GM13977 (cell line): Measurements from ENCODE around the gene PCBD2.

Experiments
- DNase-seq: peaks from one replicate; pipeline ENCODE4 v3.0.0; 2012; ENCODE audit warnings: low spot score
- in situ Hi-C: fragments of 300-500 bp; cut with MboI; formaldehyde crosslinking; loops from one replicate; pipeline ENCODE4 v1.12.0; 2022; ENCODE audit warnings: low sequenced_read_pairs, low pct_unique_long_range_greater_than_20kb, mixed read lengths, inconsistent platforms; ENCODE audit not compliant: unreplicated experiment
- TF ChIP-seq, protein P1 (sequence below): IDR thresholded peaks from 2 replicates; pipeline ENCODE4 v1.5.1; 2012; ENCODE audit warnings: mild to moderate bottlenecking, control low read depth; ENCODE audit not compliant: insufficient read depth; ENCODE audit errors: extremely low read depth, missing control alignments

The PCBD2 gene

DNA sequence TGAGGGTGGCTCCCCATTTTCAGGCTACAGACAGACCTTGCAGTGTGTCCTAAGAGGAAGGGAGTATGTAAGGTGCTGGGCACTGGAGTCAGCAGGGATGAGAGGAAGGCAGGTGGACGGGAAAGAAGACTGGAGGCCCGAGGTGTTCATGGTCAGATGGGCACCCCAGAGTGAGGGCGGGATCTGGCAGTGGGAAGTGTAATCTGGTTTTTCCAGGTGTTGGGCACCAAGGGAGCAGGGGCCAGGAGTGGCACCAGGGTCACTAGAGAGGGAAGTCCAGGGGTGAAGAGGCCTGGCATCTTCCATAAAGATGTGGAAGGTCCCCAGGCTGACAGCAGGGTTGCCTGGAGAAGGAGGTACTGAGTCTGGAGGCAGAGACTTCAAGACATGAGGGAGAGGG, 99.4 kb downstream of the PCBD2 start:
- in situ Hi-C loops = no loop called here
- DNase-seq = no peak
- TF ChIP-seq, protein P1, sequence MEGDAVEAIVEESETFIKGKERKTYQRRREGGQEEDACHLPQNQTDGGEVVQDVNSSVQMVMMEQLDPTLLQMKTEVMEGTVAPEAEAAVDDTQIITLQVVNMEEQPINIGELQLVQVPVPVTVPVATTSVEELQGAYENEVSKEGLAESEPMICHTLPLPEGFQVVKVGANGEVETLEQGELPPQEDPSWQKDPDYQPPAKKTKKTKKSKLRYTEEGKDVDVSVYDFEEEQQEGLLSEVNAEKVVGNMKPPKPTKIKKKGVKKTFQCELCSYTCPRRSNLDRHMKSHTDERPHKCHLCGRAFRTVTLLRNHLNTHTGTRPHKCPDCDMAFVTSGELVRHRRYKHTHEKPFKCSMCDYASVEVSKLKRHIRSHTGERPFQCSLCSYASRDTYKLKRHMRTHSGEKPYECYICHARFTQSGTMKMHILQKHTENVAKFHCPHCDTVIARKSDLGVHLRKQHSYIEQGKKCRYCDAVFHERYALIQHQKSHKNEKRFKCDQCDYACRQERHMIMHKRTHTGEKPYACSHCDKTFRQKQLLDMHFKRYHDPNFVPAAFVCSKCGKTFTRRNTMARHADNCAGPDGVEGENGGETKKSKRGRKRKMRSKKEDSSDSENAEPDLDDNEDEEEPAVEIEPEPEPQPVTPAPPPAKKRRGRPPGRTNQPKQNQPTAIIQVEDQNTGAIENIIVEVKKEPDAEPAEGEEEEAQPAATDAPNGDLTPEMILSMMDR = no peak

DNA sequence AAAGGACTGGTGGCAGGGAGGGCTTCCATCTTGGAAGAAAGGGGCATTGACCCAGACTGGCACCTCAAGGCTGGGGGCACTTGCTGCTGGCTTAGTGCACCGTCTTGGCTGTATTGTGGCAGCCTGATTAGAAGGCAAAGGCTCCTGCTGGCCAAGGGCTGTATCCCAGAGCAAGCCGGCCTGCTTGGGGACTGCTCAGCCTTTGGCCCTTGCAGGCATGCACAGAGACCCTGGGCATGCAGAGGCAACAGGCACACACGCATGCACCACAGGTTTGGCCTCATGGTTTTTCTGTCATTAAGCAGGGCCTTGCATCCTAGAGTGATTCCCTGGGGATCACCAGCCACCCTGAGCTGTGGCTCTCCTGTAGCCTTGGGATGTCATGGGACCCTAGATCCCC, 100.1 kb downstream of the PCBD2 start:
- in situ Hi-C loops = no loop called here
- TF ChIP-seq, protein P1 = no peak
- no peak for DNase-seq

DNA sequence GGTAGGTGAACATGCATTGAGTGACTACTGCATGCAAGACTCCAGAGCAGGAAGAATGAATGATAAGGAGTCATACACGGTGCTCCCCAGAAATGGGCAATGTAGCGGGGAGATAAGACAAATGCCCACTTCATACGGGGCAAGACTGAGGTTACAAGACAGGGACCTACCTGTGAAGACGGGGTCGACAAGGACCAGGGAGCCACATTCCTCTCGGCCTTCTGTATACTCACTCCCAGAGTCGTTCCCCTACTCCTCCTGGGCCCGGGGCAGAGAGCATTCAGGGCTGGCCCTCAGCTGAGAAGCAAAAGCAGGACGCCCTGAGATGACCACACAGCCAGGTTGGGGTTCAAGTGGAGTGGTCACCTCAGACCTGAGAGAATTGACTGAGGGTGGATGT, 102.4 kb downstream of the PCBD2 start:
- TF ChIP-seq, protein P1 = no peak
- in situ Hi-C loops = no loop called here
- no peak for DNase-seq

DNA sequence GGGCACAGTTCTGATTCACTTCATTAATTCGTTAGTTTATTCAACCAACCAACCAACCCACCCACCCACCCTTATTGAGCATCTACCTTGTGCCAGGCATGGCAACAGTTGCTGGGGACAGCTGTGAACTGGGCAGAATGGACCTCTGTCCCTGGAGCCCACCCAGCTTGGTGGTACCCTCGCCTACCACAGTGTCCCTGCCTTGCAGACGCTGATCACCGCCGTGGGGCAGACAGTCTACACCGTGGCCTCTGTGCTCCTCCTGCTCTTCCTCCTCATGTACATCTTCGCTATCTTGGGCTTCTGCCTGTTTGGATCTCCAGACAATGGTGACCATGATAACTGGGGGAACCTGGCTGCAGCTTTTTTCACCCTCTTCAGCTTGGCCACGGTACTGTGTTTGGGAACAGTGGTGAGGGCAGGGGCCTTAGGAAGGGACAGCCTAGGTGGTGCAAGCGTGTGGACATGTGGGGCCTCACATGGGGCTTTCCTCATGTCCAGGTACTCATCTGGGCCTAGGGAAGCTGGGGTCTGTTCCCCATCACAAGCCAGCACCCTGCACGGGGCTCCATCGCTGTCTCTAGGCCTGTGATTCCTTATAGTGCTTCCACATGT, 102.9 kb downstream of the PCBD2 start:
- TF ChIP-seq, protein P1 = no peak
- in situ Hi-C loops = no loop called here
- DNase-seq = no peak

DNA sequence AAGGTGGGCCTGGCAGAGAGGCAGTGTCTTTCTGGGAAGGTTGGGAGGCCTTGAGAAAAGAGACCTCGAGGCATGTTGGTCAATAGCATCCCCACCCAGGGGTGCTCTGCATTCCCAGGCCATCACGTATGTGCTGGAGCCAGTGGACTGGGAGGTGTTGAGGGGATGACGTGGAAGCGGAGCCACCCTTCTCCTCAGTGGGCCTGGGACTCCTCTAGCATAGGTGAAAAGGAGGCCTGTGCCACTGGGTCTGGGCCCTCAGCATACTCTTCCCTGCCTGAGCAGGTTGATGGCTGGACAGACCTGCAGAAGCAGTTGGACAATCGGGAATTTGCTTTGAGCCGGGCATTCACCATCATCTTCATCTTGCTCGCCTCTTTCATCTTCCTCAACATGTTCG, 103.6 kb downstream of the PCBD2 start:
- TF ChIP-seq, protein P1 = no peak
- DNase-seq = no peak
- in situ Hi-C loops = no loop called here

DNA sequence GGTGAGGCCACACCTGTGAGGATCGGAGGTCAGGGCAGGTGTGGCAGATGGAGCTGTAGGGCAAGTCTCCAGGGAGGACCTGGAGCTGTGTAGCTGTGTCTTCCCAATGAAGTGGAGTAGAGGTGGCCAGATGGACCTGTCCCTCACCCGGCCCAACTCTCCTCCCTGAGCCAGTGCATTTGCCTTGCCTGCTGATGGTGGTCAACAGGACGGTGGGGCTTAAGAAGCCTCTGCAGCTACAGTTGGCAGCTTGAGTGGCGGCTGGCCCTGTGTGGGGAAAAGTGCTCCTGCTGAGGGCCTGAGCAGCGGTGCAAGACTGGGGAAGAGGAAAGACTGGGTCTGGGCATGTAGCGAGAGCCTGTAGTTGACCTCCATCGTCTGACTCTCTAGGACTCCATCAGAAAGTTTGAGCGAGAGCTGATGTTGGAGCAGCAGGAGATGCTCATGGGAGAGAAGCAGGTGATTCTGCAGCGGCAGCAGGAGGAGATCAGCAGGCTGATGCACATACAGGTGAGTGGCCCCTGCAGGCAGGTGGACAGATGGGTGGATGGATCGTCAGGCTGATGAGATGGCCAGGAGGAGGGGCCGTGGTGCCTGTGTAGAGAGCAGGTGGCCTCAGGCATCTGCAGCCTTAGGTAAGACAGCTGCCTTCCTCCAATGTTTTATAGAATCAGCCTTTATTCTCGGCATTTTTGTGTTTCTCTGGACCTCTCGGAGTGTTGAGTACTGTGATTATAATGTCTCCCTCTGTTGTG, 104.2 kb downstream of the PCBD2 start:
- in situ Hi-C loops = no loop called here
- TF ChIP-seq, protein P1 = no peak
- DNase-seq = no peak
